ENCODE data around the gene RBBP8NL. TPM values are rescaled to one million over a fixed set of nuclear protein-coding genes. Genes with fewer than 3 reads are reported as not detected.
A peak's percentile ranks its signal among the peaks of the same experiment; 100 is the strongest.

The RBBP8NL gene
- total RNA-seq, 6 experiments from 2014 or later, result not detected

DNA sequence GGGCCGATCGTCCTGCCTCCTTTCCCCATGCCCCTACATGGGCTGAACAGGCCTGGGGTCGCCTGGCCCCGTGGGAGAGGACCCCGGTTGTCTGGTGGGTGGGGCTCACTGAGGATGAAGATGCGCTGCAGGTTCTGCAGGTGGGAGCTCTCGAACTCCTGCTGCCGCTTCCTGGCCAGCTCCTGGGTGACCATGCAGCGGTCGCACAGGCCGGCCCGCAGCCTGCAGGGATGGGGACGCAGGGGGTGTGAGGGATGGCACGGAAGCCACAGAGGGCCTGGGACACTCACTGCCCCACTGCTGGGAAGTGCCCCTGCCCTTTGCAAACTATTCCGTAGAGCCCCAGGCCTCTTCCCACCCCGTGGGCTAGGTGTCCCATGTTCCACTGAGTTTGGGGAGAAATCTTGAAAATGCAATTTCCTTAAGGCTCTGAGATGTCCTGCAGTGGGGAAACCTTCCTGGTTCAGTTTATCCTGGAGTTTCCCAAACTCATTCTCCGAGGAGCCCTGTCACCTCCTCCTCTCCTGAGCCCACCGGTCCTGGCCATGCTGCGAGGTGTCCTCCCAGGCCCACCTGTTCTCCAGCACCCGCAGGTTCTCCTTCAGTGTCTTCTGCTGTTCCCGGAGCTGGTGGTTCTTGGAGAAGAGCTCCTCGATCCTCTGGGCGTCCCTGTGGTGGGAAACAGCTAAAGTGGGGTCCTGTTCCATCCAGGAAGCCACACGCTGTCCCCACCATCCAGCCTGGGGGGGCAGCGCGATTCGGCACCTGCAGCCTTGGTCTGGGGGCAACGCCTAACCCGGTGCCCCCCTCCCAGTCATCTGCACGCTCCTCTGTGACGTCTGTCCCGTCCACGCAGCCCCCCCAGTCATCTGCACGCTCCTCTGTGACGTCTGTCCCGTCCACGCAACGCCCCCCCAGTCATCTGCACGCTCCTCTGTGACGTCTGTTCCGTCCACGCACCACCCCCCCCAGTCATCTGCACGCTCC lies 10.4 kb downstream of the RBBP8NL start:
- H3K4me3 Mint-ChIP-seq, result no peak overlapping the region
- no peaks in the 10 kb centered on the region for H3K9me3 Mint-ChIP-seq
- TF ChIP-seq, protein P1, sequence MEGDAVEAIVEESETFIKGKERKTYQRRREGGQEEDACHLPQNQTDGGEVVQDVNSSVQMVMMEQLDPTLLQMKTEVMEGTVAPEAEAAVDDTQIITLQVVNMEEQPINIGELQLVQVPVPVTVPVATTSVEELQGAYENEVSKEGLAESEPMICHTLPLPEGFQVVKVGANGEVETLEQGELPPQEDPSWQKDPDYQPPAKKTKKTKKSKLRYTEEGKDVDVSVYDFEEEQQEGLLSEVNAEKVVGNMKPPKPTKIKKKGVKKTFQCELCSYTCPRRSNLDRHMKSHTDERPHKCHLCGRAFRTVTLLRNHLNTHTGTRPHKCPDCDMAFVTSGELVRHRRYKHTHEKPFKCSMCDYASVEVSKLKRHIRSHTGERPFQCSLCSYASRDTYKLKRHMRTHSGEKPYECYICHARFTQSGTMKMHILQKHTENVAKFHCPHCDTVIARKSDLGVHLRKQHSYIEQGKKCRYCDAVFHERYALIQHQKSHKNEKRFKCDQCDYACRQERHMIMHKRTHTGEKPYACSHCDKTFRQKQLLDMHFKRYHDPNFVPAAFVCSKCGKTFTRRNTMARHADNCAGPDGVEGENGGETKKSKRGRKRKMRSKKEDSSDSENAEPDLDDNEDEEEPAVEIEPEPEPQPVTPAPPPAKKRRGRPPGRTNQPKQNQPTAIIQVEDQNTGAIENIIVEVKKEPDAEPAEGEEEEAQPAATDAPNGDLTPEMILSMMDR (IDR thresholded peaks at IDR 0.05), result no peak
- DNase-seq, result no peak
- peaks cover 3% of the 10 kb centered on the region for H3K27me3 Mint-ChIP-seq (ENCODE audit: insufficient read depth)
- no peak overlapping the region for H3K27ac Mint-ChIP-seq
- H3K36me3 Mint-ChIP-seq (ENCODE audit: low read depth), result no peaks in the 10 kb centered on the region
- H3K4me1 Mint-ChIP-seq (ENCODE audit: low read depth), result no peaks in the 10 kb centered on the region

DNA sequence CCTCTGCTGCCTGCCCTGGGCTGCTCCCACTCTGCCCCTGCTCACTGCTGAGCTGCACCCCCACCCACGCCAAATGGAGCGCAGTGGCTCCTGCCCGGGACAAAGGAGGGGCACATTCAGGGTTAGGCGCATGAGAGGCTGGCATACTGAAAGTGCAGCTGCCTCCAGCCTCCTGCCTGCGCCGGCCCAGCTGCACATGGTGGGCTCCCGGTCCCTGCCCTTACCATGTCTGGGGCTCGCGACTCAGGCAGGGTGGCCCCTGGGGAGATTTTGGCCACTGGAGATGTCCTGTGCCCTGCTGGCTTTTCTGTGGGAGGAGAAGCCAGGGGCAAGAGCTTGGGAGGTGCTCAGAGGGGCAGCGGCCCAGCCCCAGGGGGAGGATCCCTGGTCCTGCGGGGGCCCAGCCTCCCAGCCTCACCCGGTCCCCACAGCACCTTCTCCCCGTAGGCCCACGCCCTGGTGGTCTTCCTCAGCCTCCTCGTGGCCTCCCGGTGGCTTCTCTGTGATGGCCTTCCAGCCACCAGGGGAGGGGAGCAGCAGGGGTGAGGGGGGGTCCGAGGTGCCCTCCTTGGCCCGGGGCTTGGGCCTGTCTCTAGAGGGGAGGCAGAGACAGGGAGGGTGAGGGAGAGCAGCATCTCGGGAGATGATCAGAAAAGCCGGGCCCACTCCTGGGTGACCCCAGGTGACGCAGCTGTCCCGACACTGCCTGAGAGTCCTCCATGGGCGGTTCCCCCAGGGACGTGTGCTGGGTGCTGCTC lies 11.8 kb downstream of the RBBP8NL start:
- Mint-ChIP-seq H3K4me3 (no peak overlapping the region), H3K9me3 (no peaks in the 10 kb centered on the region), H3K27ac (no peak overlapping the region), H3K27me3 (ENCODE audit: insufficient read depth) (peaks cover 5% of the 10 kb centered on the region), H3K4me1 (ENCODE audit: low read depth) (no peaks in the 10 kb centered on the region), H3K36me3 (ENCODE audit: low read depth) (no peaks in the 10 kb centered on the region)
- TF ChIP-seq, protein P1 (IDR thresholded peaks at IDR 0.05), result no peak
- DNase-seq, result no peak

DNA sequence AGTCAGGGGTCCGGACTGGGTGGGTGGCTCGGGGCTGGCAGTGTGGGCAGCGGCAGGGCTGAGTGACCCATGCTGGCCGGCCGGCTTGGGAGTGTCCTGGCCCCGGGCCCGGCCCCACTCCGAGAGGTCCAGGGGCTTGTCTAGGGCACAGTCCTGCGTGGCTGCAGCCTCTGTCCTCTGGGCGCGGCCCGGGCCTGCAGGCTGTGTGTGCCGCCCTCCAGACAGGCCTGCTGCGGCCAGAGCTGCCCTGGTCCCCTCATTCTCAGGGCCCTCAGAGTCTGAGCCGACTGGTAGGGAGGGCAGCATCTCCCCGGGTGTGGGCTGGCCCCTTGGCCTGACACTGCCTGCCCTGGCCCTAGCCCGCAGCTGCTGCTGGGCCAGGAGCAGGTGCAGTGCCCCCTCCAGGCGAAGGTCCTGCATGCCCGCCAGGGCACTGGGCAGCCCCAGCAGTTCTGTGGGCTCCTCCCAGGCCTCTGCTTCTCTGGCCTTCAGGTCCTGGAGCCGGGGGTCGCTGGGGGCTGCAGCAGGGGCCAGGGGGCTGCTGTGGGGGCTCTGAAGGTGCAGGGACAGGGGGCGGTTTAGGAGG lies 13.3 kb downstream of the RBBP8NL start:
- peaks cover 5% of the 10 kb centered on the region for H3K27me3 Mint-ChIP-seq (ENCODE audit: insufficient read depth)
- H3K4me1 Mint-ChIP-seq (ENCODE audit: low read depth), result no peaks in the 10 kb centered on the region
- no peak overlapping the region for H3K27ac Mint-ChIP-seq
- TF ChIP-seq, protein P1 (IDR thresholded peaks at IDR 0.05), result peak; percentile 59
- DNase-seq, result no peak
- no peaks in the 10 kb centered on the region for H3K9me3 Mint-ChIP-seq
- no peak overlapping the region for H3K4me3 Mint-ChIP-seq
- H3K36me3 Mint-ChIP-seq (ENCODE audit: low read depth), result no peaks in the 10 kb centered on the region

DNA sequence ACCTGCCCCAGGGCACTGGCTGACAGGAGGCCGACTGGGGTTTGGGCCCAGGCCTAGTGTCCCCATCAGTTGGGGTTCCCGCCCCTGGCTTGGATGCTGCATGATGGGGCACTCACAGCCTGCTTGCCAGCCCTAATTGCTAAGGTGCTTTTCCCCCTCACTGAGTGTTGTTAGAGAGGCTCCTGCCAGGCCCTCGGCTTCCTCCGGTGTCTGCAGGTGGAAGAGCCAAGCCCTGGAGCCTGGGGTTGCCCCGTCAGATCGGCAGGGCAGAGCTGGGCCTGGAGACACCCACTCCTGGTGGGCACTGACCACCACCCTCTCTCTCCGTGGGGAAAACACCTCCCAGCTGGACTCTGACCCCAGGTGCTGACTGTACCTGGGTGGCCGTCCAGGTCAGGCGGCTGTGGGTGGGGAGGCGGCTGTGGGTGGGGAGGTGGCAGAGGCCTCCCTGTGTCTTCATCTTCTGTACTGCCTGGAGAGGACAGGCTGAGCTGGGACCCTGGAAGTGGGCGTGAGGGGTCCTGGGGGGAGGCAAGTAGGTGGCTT lies 14.2 kb downstream of the RBBP8NL start:
- no peak overlapping the region for H3K4me3 Mint-ChIP-seq
- H3K36me3 Mint-ChIP-seq (ENCODE audit: low read depth), result no peaks in the 10 kb centered on the region
- H3K4me1 Mint-ChIP-seq (ENCODE audit: low read depth), result no peaks in the 10 kb centered on the region
- no peak for DNase-seq
- no peak overlapping the region for H3K27ac Mint-ChIP-seq
- no peaks in the 10 kb centered on the region for H3K9me3 Mint-ChIP-seq
- TF ChIP-seq, protein P1 (IDR thresholded peaks at IDR 0.05), result no peak
- H3K27me3 Mint-ChIP-seq (ENCODE audit: insufficient read depth), result peaks cover 5% of the 10 kb centered on the region
